Stomach (tissue), 9 donors: ENCODE measurements around the gene RELB. TPM values are rescaled to one million over a fixed set of nuclear protein-coding genes. Genes with fewer than 3 reads are reported as not detected.

Source experiments
- DNase-seq, 2 donors: peaks; one replicate each; pipeline versions ENCODE4 v3.0.0 to v3.0.0-alpha.2; 2013 to 2019
- H3K27ac ChIP-seq, 5 donors: fragments of 200-600 bp in 4 of 5; sonication (generic) in 4 of 5; one replicate each; pipeline ENCODE4 v1.5.1; 2013 to 2019; ENCODE audit warnings: mild to moderate bottlenecking in 1 of 5, moderate library complexity in 1 of 5
- H3K27me3 ChIP-seq, 3 donors: fragments of 200-600 bp; sonication (generic); one replicate each; pipeline ENCODE4 v1.5.1; 2017 to 2019; ENCODE audit warnings: mixed run types in 1 of 3
- H3K36me3 ChIP-seq, 4 donors: fragments of 200-600 bp; sonication (generic); 1 replicate in 3 of 4; 2 replicates in 1 of 4; pipeline ENCODE4 v1.5.1; 2016 to 2019
- H3K4me1 ChIP-seq, 4 donors: fragments of 200-600 bp; sonication (generic); one replicate each; pipeline ENCODE4 v1.5.1; 2016 to 2019
- H3K4me3 ChIP-seq, 4 donors: fragments of 200-600 bp; sonication (generic) in 3 of 4; one replicate each; pipeline ENCODE4 v1.5.1; 2016 to 2019; ENCODE audit warnings: mild to moderate bottlenecking in 1 of 4
- H3K9me3 ChIP-seq, 4 donors: fragments of 200-600 bp; sonication (generic); one replicate each; pipeline ENCODE4 v1.5.1; 2016 to 2019
- CTCF ChIP-seq, 7 experiments: fragments of 450-650 bp in 4 of 7; fragments of 200-600 bp in 3 of 7; sonication (generic) in 3 of 7; IDR thresholded peaks; one replicate each; pipeline ENCODE4 v1.5.1; 2016 to 2019; ENCODE audit warnings: antibody characterized with exemption in 7 of 7, control low read depth in 2 of 7, mild to moderate bottlenecking in 1 of 7
- EP300 ChIP-seq: sonication (generic); formaldehyde crosslinking; IDR thresholded peaks from one replicate; pipeline ENCODE4 v1.6.1; 2017; ENCODE audit warnings: antibody characterized with exemption
- POLR2A ChIP-seq, 4 donors: fragments of 450-650 bp; IDR thresholded peaks; one replicate each; pipeline ENCODE4 v1.6.1; 2016; ENCODE audit warnings: antibody characterized with exemption in 4 of 4, control low read depth in 2 of 4, mild to moderate bottlenecking in 1 of 4, moderate library complexity in 1 of 4
- POLR2AphosphoS5 ChIP-seq, 3 donors: sonication (generic); formaldehyde crosslinking; IDR thresholded peaks; one replicate each; pipeline ENCODE4 v1.6.1; 2016; ENCODE audit warnings: antibody characterized with exemption in 3 of 3
- WGBS, 5 donors: extraction: QIAGEN DNeasy Blood & Tissue Kit in 3 of 5; methylation state at CpG; one replicate each; pipeline versions ENCODE4 v1.1.5 to v1.1.7; 2013 to 2018; 5-methylcytosine and 5-hydroxymethylcytosine counted together
- intact Hi-C: fragments of 100-400 bp; cut with DNase I; formaldehyde crosslinking; loops from one replicate; pipeline ENCODE4 v1.15.1; 2023; ENCODE audit warnings: low total_unique reads
- polyA plus RNA-seq, 3 donors: library from polyadenylated mRNA; stranded (reverse); fragments of 200-250 nt; gene quantifications; one replicate each; pipeline ENCODE4 v1.2.3, GENCODE V29; 2013
- total RNA-seq, 5 donors: library from RNA; depleted of rRNA; stranded (reverse); fragments of >200 nt; gene quantifications; one replicate each; pipeline versions ENCODE4 v1.1.0 to v1.2.3, GENCODE V29; 2014 to 2016
- donor health status: healthy with polysubstance abuse.
- donor health status: Bipolar disorder and iron deficiency.
- donor health status: healthy.

The RELB gene
- total and polyA plus RNA-seq, 8 donors, result 3.2 to 33.5 (median 14.9) TPM; not detected in 1

- 96 to 99% (median 97%) methylated on average over 4 of the region's 4 CpGs for WGBS, 5 donors
- no peak for DNase-seq
- Histone ChIP-seq H3K9me3 (no peaks in the 10 kb centered on the region), H3K27me3 (no peaks in the 10 kb centered on the region), H3K36me3 (peaks cover 66 to 95% (median 84%) of the 10 kb centered on the region in 4 donors), H3K4me3 (no peak overlapping the region), H3K27ac (no peak overlapping the region), H3K4me1 (no peaks in the 10 kb centered on the region)
- intact Hi-C loops, result no loop called here
- TF ChIP-seq POLR2AphosphoS5 (IDR thresholded peaks at IDR 0.05) (no peak), EP300 (no peak), CTCF (IDR thresholded peaks at IDR 0.05) (no peak), POLR2A (IDR thresholded peaks at IDR 0.05) (no peak)
Observed at GRCh38 chr19:44975444-44975843, 25.8 kb upstream of the RELB start.

DNA sequence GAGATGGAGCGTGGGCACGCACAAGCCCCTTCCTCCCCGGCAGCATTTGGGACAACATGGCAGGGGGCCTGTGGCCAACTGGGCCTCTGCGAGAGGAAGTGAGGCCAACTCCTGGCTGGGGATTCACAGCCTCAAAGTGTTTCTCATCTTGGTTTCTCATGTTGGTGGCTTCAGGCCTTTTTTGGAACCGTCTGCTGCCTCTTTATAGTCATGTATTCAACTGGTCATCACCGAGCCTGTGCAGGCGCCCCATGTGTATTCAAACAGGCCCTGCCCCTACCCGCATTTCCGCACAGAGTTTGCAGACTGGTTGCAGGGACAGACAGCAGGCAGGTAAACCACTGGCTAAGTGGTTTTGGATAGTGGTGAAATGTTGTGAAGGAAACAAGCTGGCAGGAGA is 17.3 kb upstream of the RELB start:
- Histone ChIP-seq H3K27me3 (no peaks in the 10 kb centered on the region), H3K4me1 (no peaks in the 10 kb centered on the region), H3K9me3 (no peaks in the 10 kb centered on the region), H3K4me3 (no peak overlapping the region), H3K36me3 (peaks cover 60 to 100% (median 100%) of the 10 kb centered on the region in 4 donors), H3K27ac (no peak overlapping the region)
- intact Hi-C loops, result no loop called here
- DNase-seq, result no peak
- 80 to 90% (median 89%) methylated on average over 9 of the region's 9 CpGs for WGBS, 5 donors
- TF ChIP-seq CTCF (IDR thresholded peaks at IDR 0.05) (no peak), POLR2AphosphoS5 (IDR thresholded peaks at IDR 0.05) (no peak), EP300 (no peak), POLR2A (IDR thresholded peaks at IDR 0.05) (no peak)

DNA sequence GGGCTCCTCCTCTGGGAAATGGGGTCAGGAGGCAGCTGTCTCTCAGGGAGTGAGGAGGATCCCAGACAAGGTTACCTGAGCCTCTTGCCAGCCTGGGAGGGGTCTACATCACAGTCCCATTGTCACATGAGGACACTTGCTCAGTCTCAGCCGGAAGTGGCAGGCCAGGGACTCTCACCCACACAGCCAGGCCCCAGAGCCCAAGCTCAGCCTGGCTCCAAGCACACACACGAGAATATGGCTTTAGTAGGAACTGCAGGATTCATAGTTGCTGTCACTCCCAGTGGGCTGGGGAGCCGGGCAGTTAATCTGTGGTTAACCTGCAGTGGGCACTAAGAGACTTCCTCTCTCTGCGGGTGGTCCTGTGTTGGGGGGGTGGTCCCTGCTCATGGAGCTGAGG is 15.8 kb upstream of the RELB start:
- Histone ChIP-seq H3K4me3 (no peak overlapping the region), H3K4me1 (no peaks in the 10 kb centered on the region), H3K9me3 (no peaks in the 10 kb centered on the region), H3K27me3 (no peaks in the 10 kb centered on the region), H3K27ac (no peak overlapping the region), H3K36me3 (peaks cover 62 to 100% (median 100%) of the 10 kb centered on the region in 4 donors)
- TF ChIP-seq CTCF (IDR thresholded peaks at IDR 0.05) (no peak), POLR2AphosphoS5 (IDR thresholded peaks at IDR 0.05) (no peak), EP300 (no peak), POLR2A (IDR thresholded peaks at IDR 0.05) (no peak)
- 75 to 96% (median 86%) methylated on average over 3 to 4 of the region's 4 CpGs for WGBS, 5 donors
- no peak for DNase-seq
- intact Hi-C loops, result no loop called here

GRCh38 chr19:44986389-44986788 is 14.9 kb upstream of the RELB start:
- no peak for DNase-seq
- Histone ChIP-seq H3K27ac (no peak overlapping the region), H3K27me3 (no peaks in the 10 kb centered on the region), H3K4me1 (no peaks in the 10 kb centered on the region), H3K4me3 (no peak overlapping the region), H3K9me3 (no peaks in the 10 kb centered on the region), H3K36me3 (peaks cover 71 to 100% (median 100%) of the 10 kb centered on the region in 4 donors)
- TF ChIP-seq CTCF (IDR thresholded peaks at IDR 0.05), result no peak
- TF ChIP-seq EP300, result no peak
- TF ChIP-seq POLR2AphosphoS5 (IDR thresholded peaks at IDR 0.05), result no peak
- no peak for TF ChIP-seq POLR2A (IDR thresholded peaks at IDR 0.05)
- intact Hi-C loops, result no loop called here
- WGBS, 5 donors, result 85 to 93% (median 89%) methylated on average over 7 of the region's 7 CpGs
